ENCODE results near the gene NUDT13.

Gene NUDT13

DNA sequence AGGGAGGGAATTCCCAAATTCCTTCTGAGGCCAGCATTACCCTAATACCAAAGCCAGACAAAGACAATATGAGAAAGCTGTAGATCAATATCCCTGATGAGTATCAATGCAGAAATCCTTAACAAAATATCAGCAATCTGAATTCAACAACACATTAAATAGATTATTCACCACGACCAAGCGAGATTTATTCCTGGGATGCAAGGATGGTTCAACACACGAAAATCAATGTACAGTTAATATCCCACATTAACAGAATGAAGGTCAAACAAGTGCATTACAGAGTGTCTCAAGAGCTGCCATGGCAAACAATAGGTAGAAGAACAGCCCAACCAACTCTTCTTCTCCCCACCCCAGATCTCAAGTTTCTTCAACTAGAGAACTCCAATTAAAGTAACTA, 51.4 kb downstream of the NUDT13 start:
- FAIRE-seq (no peak), DNase-seq (ENCODE audit: low spot score) (no peak)

DNA sequence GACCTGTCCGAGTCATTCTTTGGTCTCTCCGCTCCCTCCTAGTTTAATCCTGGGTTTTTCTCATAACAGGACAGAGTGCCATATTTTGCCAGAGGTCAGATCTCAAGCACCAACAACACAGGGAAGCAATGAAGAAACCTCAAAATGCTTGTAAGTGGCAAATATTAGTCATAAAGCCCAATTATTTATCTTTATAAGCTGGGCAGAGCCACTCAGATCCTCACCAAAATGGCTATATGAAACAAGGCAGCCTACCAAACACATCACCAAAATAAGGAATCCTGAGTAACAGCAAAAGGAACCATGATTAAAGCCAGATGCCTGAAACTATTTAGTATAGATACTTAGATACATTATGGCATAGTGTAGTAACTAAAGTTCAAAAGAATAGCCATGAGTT, 52.8 kb downstream of the NUDT13 start:
- no peak for DNase-seq (ENCODE audit: low spot score)
- FAIRE-seq = no peak

DNA sequence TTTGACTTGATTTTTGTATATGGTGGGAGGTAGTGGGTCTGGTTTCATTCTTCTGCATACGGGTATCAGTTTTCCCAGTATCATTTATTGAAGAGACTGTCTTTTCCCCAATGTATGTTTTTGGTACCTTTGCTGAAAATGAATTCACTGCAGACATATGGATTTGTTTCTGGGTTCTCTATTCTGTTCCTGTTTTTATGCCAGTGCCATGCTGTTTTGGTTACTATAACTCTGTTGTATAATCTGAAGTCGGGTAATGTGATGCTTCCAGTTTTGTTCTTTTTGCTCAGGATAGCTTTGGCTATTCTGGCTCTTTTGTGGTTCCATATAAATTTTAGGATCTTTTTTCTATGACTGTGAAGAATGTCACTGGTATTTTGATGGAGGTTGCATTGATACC, 56.7 kb downstream of the NUDT13 start:
- DNase-seq (ENCODE audit: low spot score) = no peak
- no peak for FAIRE-seq

DNA sequence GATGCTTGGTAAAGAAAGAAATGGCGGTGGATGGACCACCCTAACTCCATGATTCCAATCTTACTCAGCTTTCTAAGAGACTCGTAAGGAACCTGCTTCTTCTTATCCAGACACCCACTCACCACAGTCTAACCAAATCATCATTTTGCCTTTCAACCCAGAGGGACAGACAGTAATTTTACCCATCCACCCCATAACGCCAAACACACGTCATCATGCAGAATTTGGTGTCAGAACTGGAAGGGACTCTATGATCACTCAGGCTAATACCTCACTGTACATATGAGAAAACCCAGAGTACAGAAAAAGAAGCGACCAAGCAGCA, 57.2 kb downstream of the NUDT13 start:
- no peak for DNase-seq (ENCODE audit: low spot score)
- FAIRE-seq = no peak

DNA sequence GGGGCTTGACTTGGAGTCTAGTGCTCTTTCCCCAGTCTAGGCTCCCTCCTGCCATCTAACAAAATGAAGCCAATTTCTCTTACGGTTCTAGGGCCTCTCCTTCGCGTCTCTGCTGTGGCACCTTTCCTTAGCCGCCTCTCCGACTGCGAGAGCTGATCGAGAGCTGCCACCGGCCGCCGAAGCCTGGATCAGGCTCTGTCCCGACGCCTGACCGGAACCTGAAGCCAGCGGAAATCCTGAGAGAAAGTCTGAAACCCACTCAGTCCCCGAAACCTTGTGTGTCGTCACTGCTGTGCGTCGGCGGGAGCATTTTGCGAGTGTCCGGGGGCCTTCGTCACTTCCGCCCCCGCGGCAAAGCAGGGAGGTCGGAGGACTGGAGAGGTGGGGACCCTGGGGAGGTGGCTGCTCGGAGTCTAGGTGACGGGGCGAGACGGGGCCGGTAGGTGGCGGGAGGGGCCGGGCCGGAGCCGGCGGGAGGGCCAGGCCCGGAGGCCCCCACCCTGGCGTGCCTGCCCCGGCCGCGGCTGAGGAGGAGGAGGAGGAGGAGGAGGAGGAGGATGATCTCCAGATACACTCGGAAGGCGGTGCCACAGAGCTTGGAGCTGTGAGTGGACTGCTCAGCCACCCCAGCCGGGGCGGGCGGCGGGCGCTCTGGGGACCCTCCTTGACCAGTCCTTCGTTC, 57.7 kb downstream of the NUDT13 start, which contains the start of the genes ECD and FAM149B1:
Gene ECD (minus strand): TSS at position 226 of the 682 bp plus-strand sequence. CDS start 4,071 bp downstream, outside the sequence.
Gene FAM149B1 (plus strand): TSS at position 337 of the 682 bp plus-strand sequence. CDS start 221 bp downstream, at position 558.
- peak; percentile 74 for FAIRE-seq
- DNase-seq (ENCODE audit: low spot score) = peak; percentile 84

DNA sequence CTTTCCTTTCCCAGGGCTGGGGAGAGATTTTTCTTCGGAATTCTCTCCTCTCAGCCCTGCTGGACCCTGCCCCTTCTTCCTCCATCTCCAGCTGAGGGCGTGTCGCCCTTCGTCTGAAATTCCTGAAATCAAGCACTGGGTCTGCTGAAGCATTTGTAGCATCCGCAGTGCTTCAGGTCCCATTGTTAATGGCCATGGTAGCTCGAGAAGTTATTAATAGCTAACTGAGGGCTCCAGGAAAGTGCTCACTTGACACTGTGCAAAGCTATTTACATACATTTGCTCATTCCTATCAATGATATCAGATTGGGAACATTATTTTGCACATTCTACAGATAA, 58.2 kb downstream of the NUDT13 start:
- FAIRE-seq (no peak), DNase-seq (ENCODE audit: low spot score) (peak; percentile 34)

DNA sequence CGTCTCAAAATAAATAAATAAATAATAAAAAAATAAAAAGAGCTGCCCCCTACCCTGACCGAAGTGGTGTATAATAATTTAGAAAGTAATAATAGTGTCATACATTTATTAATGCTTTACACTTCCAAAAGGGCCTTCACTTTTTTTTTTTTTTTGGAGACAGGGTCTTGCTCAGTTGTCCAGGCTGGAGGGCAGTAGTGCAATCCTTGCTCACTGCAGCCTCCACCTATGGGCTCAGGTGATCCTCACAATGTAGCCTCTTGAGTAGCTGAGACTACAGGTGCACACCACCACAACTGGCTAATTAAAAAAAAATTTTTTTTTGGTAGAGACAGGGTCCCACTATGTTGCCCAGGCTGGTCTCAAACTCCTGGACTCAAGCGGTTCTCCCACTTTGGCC, 59.1 kb downstream of the NUDT13 start:
- FAIRE-seq = no peak
- DNase-seq (ENCODE audit: low spot score) = no peak

DNA sequence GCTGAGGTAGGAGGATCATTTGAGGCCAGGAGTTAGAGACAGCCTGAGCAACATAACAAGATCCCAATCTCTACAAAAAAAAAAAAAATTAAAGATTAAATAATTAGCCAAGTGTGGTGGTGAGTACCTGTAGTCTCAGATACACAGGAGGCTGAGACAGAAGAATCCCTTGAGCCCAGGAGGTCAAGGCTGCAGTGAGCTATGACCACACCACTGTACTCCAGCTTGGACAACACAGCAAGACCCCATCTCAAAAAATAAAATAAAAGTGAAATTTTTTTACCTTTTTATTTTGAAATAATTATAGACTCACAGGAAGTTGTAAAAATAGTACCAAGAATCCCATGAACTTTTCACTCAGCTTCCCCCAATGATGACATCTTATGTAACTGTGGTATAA, 62.6 kb downstream of the NUDT13 start:
- DNase-seq (ENCODE audit: low spot score) = no peak
- FAIRE-seq = no peak

DNA sequence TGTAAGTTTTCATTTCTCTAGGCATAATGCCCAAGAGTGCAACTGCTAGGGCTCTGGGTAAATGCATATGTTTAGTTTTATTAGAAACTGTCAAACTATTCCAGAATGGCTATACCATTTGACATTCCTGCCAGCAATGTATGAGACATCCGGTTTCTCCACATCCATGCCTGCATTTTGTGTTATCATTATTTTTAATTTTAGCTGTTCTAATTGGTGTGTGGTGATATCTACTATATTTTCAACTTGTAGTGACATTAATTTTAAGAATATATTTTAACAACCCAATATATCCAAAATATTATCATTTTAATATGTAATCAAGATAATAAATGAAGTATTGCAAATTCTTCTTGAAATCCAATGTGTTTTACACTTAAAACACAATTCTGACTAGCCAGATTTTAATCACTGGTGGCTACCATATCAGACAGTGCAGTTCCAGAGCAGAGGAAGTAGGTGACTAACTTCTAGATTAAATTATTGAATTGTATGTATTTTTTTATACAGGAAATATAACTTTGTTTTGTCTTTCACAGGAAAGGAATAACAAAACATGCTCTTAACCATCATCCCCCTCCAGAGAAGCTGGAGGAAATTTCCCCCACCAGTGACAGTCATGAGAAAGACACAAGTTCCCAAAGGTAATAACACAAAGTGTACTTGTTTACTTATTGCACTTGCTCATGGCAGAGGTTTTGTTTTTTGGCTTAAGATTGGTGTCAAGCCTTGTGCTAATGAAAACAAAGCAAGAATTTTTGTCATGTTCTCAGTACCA, 64.1 kb downstream of the NUDT13 start:
- FAIRE-seq (no peak), DNase-seq (ENCODE audit: low spot score) (no peak)

Measured in RCC 7860 (cell line).